GM18520 (cell line): ENCODE results near the gene GATAD2A.
"Not testable (repeated sequence)": the region's sequence is repeated elsewhere in the genome, so short reads cannot be mapped to it uniquely, and the experiment has no call there.

ENCODE experiments used
- ATAC-seq: cut with Tn5 transposase; IDR thresholded peaks from one replicate; pipeline ENCODE4 v1.9.1; 2021; ENCODE audit not compliant: unreplicated experiment

Gene GATAD2A

DNA sequence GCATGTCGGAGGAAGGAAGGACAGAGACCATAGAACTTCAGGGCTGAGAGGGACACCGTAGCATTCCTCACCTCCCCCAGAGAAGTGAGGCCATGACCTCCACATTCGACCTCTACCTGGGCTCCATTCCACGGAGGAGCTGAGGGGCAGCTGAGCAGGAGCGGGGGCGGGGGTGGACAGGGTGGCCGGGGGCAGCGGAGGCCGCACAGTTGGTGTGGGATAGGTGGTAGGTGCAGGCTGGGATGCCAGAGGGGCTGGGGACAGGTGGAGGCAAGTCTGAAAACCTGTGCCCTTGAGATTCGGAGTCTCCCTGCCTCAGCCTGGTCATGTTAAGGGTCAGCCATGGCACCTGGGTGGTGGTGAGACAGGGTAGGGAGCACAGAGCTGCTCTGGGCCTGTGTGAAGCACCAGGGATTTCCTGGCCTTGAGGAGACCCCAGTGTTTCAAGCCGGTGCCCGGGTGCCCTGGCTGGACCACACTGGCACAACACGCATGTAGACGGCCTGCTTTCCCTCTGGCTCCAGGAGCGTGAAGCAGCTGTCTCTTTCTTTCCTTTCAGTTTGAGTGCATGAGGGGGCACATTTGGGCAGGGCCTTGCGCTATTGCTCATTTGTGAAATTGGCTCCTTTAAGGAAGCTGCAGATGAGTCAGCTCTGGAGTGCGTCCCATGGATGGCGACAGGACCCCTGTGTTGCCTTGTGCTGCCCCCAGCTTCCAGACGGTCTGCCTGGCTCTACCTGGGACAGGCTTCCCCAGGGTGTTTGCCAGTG lies 58.1 kb downstream of the GATAD2A start:
- ATAC-seq = no peak

DNA sequence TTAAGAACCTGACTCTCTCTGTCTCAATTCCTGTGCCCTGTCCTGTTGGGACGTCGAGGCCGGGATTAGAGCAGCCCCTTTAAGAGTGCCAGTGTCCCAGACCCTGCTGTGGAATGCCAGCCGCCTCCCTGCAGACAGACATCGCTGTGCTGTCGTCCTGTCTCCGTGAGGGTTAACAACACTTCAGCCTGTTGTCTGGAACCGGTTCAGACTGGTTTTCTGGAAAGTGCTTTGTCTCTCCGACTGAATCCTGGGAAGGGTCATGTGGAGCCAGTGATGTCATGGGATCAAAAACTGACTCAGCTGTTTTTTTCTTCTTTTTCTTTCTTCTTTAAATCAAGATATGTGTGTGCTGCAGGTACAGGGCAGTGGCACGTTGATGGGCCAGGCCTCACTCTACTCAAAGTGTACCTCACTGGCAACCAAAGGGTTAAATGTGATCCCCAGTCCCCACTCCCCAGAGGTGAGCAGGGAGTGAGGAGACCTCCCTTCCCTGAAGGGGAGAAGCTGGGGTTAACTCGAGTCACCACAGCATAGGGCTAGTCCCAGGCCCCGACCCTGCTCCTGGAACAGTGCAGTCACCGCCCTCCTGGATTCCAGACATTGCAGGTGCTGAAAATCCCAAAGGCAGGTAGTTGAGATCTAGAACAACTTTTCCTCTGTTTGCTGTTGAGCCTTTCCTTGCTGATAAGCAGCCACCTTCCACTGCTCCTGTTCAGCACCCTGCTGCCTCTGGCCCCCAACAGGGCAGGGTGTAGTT lies 59.0 kb downstream of the GATAD2A start:
- ATAC-seq = no peak

DNA sequence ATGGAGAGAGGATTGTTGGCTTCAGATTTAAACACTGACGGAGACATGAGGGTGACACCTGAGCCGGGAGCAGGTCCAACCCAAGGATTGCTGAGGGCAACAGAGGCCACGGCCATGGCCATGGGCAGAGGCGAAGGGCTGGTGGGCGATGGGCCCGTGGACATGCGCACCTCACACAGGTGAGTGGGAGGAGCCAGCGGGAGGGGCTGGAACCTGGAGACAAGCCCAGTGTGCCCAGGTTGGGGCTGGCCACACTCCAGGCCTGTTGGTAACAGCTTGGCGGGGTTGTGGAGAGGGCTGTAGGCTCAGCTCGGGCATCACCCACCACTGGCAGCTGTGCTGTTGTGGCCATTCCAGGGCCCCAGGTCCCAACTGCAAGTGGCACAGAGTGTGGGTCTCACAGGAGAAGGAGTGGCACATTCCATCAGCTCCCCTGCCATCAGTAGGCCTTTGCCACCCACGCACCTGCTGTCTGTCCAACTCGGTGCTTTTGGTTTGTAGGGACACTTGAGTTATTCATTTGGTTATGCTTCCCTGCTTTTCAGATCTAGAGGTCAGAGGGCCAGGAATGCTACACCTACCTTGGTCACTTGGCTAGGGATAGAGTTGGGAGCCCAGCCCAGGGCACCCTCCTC lies 60.1 kb downstream of the GATAD2A start:
- no peak for ATAC-seq

DNA sequence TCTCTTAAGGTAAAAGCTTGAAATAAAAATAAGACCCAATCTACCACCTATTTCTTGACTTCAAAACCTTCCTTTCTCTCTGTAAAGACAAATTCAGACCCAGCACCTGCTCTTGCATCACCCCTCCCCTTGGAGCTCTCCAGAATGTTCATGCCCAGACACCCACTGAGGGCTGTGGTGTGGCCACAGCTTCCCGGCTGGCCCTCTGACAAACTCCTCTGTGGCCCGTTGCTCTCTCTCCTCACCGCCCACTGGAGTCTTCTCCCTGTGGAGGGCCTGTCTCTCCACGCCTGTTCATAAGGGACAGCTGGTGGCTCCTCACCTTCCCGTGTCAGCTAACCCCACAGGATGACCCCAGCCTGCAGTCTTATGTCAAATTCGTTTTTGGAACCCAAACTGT lies 60.7 kb downstream of the GATAD2A start:
- no peak for ATAC-seq

DNA sequence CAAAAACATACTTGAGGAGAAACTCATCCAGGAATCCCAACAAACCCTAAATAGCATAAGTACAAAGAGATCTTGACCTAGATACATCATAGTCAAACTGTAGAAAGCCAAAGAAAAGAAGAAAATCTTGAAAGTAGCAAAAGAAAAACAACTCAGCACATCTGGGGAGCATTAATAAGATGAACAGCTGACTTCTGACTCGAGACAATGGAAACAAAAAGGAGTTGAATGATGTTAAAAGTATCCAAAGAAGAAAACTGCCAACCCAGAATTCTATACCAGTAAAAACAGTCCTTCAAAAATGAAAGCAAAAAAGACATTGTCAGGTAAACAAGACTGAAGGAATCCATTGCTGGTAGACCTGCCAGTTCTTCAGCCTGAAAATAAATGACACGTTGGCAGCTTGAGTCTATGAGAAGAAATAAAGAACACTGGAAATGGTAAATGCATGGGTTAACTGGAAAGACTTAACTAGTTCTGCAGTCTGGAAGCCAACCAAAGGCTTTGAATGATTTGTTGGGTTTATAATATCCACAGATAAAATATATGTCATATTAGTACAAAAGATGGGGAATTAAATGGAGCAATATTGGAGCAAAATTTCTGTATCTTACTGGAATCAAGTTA lies 63.1 kb downstream of the GATAD2A start:
- no peak for ATAC-seq

DNA sequence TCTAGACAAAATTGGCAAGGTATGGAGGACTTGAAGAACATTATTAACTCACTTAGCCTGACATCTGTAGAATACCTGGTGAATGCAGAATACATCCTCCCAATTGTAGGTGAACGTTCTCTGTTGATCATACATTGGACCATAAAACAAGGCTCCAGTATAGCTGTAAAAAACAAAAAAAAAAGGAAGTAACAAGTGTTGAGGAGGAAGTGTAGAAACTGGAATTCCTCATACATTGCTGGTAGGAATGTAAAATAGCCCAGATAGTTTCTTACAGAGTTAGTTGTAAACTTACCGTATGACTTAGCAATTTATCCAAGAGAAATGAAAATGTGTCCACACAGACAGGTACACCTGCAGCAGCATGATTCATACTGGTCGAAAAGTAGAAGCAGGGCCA lies 65.1 kb downstream of the GATAD2A start:
- no peak for ATAC-seq

DNA sequence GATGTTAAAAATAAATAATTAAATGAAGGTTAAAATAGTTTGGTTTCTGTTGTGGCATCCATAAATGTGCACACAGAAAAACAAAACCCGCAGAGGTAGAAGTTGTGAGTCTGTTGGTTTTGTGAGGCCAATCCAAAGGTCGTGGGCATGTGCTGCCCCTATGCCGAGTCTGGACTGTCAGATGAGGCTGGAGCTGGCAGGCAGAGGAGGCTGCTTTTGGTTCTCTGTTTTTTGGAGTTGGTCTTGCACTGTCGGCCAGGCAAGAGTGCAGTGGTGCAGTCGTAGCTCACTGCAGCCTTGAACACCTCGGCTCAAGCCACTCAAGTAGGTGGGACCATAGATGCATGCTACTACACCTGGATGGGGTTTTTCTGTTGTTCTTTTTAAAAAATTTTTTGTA lies 66.2 kb downstream of the GATAD2A start:
- ATAC-seq = no peak

DNA sequence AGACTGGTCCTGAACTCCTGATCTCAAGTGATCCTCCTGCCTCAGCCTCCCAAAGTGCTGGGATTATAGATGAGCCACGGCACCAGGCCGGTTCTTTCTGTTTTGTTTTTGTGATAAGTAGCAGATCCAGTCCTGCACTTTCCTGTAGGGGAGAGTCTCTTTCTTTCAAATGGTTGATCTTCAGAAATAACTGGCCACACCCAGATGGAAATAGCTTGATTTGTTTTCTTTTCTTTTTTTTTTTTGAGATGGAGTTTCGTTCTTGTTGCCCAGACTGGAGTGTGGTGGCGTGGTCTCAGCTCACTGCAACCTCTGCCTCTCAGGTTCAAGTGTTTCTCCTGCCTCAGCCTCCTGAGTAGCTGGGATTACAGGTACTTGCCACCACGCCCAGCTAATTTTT lies 66.6 kb downstream of the GATAD2A start:
- not testable (repeated sequence) for ATAC-seq

DNA sequence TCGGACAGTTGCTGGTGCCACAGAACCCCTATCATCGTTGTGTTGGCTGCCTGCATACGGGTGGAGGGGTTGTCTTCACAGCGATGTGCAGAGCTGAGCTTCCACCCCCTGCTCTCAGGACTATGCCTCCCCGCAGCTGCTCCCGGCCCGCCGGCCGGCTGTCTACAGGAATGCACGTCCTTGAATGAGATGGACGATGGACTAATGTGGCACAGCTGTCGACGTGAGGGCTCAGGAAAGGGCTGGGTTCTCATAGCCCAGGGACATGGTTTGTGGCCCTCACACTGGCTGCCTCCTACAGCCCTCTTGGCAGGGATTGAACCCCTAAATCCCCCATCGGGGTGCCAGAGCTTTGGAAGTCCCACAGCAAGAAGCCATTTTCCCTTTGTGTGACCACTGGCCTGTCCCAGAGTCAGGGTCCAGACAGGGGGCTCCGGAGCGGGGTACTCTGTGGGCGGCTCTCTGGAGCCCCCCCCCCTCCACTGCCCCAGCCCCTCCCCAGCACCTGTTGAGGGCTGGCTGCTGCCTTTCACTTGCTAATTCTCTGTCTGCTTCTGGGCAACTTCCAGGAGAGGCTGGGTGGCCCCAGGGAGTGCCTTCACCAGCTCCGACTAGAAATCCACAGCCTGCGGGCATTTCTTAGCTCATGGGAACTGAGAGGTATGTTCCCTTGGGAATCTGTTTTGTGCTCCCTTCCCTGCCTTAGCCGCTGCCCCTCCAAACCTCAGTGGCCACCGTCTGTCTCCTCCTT lies 69.7 kb downstream of the GATAD2A start:
- no peak for ATAC-seq

DNA sequence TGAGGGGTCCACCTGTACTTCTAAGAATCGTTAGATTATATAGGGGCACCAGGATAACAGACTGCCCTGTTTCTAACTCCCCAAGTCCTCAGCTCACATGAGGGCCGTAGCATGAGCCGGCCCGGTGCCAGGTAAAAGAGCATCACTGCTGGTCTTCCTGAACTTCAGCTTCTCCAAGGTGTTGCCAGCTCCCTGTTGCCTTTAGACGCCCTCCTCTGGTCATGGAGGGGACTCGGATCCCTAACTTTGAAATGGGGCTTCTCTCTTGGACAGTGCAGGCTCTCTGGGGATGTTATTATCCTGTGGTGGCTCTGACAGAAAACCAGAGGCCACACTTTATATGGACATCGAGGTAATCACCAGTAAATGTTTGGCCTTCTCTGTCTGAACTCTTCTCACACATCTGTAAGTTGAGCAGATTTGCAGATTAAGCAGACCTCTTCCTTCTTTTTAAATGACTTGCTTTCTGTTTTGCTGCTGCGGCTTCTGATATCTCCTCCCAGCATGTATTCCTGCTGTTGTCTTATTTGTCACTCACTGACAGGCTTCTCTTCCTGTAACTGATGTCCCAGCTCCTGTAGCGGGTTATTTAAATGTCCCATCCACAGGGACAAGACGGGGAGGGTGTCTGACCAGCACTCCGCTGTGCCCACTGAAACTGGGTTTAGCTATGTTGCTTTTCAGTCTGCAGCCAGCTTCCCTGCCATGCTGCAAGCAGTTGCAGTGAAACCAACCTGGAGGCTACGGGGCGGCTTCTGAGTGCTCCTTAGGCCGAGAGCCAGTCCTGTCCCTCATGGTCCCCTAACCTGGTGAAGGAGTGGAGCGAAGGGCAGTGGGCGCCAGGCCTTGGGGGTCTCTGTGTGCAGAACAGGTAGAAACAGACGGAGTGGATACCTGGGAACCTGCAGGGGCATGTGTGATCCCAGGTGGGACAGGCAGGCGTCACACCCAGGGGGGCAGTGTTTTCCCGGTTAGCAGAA lies 70.7 kb downstream of the GATAD2A start:
- ATAC-seq = no peak

DNA sequence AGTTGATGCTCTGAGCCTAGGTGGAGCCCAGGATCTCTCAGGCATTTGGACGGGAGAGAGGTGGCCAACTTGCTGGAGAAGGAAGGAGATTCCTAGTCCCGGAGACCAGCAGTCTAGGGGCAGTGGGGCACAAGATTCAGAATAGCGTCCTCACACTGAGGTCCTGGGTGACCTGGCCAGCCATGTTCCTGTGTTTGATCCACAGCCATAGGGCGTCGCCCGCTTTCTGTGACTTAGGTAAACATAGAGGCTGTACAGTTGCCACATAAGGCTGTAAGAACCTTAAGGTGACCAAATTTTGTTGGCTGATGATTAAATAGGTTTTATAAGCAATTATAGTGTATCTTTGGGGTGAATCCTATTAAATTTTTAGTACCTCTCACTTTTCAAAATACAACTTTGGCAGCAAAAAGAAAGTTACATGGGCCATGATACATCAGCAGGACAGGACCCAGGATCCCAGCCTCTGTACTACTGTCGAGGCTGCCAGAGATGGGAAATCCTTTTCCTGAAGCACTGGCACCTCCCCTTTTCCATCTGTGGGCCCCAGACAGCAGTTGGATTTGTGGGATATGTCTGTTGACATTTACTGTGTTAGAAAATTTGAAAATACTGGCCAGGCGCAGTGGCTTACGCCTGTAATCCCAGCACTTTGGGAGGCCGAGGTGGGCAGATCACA lies 72.4 kb downstream of the GATAD2A start:
- ATAC-seq = no peak

DNA sequence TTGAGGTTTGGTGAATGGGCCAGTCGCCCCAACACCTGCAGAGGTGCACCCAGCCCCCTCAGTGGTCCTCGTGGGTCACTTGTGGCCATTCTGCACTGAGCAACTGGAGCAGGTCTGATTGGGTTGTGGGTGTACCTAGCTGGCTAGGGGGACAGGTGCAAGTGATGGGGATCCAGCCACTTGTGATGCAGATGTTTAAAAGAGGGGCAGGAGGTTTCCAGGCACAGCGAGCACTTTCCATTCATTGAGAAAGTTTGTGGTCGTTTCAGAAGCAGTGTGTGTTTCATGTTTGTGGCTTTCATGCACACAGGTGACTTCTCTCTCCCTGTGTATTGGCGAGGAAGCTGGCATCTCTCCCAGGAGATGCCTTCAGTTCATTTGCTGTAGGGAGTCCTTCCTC lies 75.2 kb downstream of the GATAD2A start:
- no peak for ATAC-seq

DNA sequence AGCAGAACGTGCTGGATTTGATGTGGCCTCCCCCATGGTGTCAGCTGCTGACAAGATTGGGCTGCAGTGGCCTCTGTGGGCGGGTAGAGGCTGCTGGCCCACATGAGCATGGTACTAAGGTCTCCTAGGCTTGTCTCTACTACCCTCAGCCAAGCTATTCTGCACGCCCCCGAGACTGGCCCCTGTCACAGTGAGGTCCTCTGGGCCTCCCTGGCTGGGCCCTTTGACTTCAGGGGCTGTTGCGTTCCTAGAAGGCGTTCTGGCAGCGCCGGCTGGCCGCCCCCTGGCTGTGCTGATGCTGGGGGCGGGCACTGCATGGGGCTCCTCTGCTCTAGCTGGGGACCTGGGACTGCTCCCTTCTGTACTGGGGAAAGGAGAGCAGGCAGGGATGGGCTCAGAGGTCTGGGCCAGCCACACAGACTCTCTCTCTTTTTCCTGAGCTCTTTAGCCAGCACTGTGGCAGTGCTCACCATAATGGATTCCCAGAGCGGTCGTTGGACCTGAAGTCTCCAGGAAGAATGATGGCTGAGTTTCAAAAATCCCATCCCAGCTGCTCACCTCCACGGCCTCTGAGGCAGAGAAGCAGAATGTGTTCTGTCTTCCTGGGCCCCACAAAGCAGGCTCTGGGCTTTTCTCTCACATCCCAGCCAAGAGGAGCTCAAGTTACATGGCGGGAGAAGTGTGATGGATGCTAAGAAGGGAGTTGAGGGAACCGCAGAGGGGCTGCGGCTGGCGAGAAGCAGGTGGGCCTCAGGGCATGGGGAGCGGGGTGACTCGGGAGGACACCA lies 77.5 kb downstream of the GATAD2A start:
- ATAC-seq = no peak

DNA sequence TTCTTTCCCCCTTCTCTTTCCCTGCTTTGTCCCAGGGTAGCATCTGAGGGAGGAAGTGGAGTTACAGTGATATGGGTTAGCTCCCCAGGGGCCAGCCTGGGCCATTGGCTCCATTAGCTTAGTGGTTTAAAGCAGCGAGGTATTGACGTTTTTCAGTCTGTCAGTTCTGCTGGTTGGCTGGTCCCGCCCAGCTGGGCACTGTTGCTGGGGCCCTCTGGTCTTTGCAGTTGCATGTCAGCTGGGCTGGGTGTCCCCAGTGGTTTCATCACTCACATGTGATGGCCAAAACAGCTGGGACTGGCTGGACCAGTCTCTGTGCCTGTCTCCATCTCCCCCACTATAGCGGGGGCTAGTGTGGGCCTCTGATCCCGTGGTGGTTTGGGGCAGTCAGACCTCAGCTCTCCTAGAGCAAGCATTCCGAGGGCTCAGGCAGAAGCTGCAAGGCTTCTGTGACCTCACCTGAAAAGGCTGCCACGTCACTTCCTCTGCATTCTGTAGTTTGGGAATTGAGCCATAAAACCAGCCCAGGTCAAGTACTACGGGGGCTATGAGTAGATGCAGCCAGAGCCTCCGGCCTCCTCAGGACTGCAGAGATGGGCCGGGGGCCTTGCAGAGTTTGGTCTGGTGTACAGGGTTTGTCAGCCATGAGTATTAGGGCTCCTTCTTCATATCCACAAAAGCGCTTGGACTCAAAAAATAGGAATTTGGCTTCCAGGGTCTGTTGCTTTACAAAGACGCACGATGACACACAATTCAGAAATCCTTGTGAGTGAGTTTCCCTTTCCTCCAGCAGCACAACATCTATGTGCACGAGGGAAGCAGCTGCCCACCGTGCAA lies 79.9 kb downstream of the GATAD2A start:
- no peak for ATAC-seq

DNA sequence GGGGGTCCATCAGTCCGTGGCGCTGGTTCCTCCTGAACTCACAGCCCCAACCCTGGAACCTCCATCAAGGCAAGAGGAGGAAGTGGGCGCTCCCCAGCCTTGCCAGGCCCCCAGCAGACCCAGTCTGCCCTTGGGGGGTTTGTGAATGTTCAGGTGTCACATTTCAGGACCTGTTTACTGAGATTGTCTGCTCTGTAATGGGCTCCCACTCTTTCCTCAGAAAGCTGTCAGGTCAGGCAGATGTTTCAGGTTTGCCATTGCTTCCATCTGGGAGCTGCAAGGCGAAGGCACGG lies 80.5 kb downstream of the GATAD2A start:
- ATAC-seq = no peak

DNA sequence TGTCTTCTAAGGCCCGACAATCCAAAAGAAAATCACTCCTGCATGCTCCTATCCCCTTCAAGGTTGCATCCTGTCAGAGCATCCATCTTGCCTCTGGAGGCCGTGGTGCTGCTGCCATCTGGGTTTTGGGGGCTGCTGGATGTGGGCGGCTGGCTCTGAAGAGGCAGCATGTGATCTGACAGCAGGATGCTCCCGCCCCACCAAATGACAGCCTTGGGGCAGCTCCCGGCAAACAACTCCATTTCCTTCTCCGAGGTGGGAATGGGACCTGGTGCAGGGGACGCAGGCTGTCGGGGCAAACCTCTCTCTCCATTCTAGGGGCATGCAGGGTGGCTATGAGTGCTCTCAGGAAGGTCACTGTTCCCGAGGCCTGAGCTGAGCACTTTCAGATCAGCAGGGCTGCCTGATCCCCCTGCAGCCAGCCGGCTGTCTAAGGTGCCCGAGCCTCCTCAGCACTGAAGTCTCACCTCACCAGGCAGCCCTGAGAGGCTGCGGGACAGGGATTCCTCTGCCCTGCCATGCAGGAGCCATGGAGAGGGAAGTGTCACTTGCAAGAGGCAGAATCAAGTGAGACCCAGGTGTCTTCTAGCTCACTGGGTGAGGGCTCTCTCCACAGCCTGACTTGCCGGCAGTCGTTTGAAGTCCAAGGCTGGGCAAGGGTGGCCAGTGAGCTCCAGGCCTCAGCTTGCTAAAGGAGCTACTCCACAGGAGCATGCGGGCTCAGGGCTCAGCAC lies 81.0 kb downstream of the GATAD2A start:
- no peak for ATAC-seq
